Measurements from ENCODE around the gene TAX1BP1. TPM values are rescaled to one million over a fixed set of nuclear protein-coding genes. Genes with fewer than 3 reads are reported as not detected.

Gene TAX1BP1
- total and polyA plus RNA-seq, 2 of the 13 experiments (the other 11 are each of a cell fraction or from before 2014, with no cell fraction given) = 95.2 to 98.9 TPM

DNA sequence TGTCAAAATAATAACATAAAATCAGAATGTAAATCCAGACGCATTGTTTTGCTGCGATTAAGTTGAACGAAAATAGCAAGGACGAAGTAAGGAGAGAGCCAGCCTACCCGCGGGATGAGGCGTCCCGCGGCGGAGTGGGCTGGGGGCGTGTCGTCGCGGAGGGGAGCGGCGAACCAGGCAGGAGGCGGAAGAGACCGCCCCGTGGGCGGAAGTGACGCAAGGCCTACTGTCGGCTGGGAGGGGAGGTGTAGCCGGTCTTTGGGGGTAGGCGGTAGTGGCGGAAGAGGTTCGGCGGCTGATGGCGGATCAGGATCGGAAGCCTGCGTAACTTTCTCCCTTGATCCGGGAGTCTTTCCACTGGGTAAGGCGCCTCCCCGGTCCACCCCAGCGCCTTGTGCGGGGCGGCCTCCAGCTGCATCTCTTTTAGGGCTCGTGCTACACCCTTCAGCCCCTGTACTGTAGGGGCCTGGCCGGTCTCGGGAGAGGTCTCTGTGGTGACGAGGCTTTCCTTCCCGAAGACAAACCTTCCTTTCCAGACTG, at the start of gene TAX1BP1 (continued):
- TF ChIP-seq ZBTB25 (CRISPR knock-in tag; IDR thresholded peaks at IDR 0.05) (peak; percentile 68; the same call in 1 of the 2 replicates), GATAD1 (CRISPR knock-in tag; IDR thresholded peaks at IDR 0.05) (peak; percentile 85), FOXA3 (CRISPR knock-in tag; IDR thresholded peaks at IDR 0.05) (peak; percentile 46; the same call in 1 of the 2 replicates), REPIN1 (CRISPR knock-in tag; IDR thresholded peaks at IDR 0.05; ENCODE audit: borderline replicate concordance, low read depth) (peak; percentile 58), NR2C2 (CRISPR knock-in tag; IDR thresholded peaks at IDR 0.05; ENCODE audit: borderline replicate concordance) (peak; percentile 46; the same call in 1 of the 2 replicates), CC2D1A (CRISPR knock-in tag; IDR thresholded peaks at IDR 0.05) (no peak), ZNF121 (CRISPR knock-in tag; IDR thresholded peaks at IDR 0.05) (no peak), PATZ1 (CRISPR knock-in tag; IDR thresholded peaks at IDR 0.05) (peak; percentile 91), ZNF207 (IDR thresholded peaks at IDR 0.05; ENCODE audit: borderline replicate concordance) (no peak), HHEX (CRISPR knock-in tag; IDR thresholded peaks at IDR 0.05) (no peak), ZNF558 (CRISPR knock-in tag; IDR thresholded peaks at IDR 0.05; ENCODE audit: borderline replicate concordance) (no peak), IRX3 (CRISPR knock-in tag; IDR thresholded peaks at IDR 0.05; ENCODE audit: borderline replicate concordance, low read depth) (no peak), MEIS2 (CRISPR knock-in tag; IDR thresholded peaks at IDR 0.05) (peak; percentile 91), GTF2F1 (IDR thresholded peaks at IDR 0.05; ENCODE audit: low read length) (no peak), NR3C1 (CRISPR knock-in tag; IDR thresholded peaks at IDR 0.05) (no peak), ZNF589 (CRISPR knock-in tag; conservative IDR thresholded peaks at IDR 0.05) (no peak), POGK (CRISPR knock-in tag; conservative IDR thresholded peaks at IDR 0.05) (peak; percentile 70; the same call in 1 of the 2 replicates), SMC3 (IDR thresholded peaks at IDR 0.05; ENCODE audit: low read length) (no peak), SIN3A (IDR thresholded peaks at IDR 0.05; ENCODE audit: borderline replicate concordance, low read depth, low read length) (no peak), ZNF143 (CRISPR knock-in tag; IDR thresholded peaks at IDR 0.05) (0 out of 2 replicates have a peak, but pooled peaks have one; percentile 44), ZBTB10 (CRISPR knock-in tag; IDR thresholded peaks at IDR 0.05; ENCODE audit: borderline replicate concordance) (peak; percentile 61; the same call in 1 of the 2 replicates), CSRNP1 (CRISPR knock-in tag; IDR thresholded peaks at IDR 0.05) (no peak)
